Measurements from ENCODE around the gene COLGALT1.
"Not testable (repeated sequence)": the region's sequence is repeated elsewhere in the genome, so short reads cannot be mapped to it uniquely, and the experiment has no call there.

Gene COLGALT1

DNA sequence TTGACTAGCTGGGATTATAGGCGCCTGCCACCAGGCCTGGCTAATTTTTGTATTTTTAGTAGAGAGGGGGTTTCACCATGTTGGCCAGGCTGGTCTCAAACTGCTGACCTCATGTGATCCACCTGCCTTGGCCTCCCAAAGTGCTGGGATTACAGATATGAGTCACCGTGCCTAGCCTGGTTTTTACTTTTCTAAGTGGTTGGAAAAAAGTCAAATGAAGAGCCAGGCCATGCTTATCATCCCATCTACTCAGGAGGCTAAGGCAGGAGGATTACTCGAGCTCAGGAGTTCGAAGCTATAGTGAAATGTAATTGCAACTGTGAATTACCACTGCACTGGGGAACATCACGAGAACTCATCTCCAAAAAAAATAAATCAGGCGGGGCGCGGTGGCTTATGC lies 36.8 kb upstream of the COLGALT1 start:
- H3K4me3 ChIP-seq (ENCODE audit: low read depth, low read length); H3K4me1 ChIP-seq (ENCODE audit: control insufficient read depth, insufficient read depth, low read length); H3K27ac ChIP-seq (ENCODE audit: extremely low read depth, low read depth, low read length); POLR2A ChIA-PET; H3K9me3 ChIP-seq (ENCODE audit: control insufficient read depth, insufficient read depth, low read depth, low read length): not testable (repeated sequence)
- CTCF ChIA-PET, result interaction anchor here (0.7 to 1.3 kb wide), 2 partner anchors 23 to 30 kb away, joined by 3 to 4 read pairs; no protein-coding TSS in a partner anchor
- peaks cover 9 to 19% of the 10 kb centered on the region in 2 experiments for H3K36me3 ChIP-seq (ENCODE audit: control insufficient read depth in 2 of 2, insufficient read depth in 1 of 2, low read length in 2 of 2)
- peak; percentile 30; the same call in 1 of the 2 replicates for TF ChIP-seq GLIS1 (tag by site-specific recombination; IDR thresholded peaks at IDR 0.05)

DNA sequence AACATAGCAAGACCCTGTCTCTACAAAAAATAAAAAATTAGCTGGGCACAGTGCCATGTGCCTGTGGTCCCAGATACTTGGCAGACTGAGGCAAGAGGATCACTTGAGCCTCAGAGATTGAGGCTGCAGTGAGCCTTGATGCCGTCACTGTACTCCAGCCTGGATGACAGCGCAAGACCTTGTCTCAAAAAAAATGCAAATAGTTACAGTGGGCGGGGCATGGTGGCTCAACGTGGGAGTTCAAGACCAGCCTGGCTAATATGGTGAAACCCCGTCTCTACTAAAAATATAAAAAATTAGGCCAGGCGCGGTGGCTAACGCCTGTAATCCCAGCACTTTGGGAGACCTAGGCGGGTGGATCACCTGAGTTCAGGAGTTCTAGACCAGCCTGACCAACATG lies 35.5 kb upstream of the COLGALT1 start:
- POLR2A ChIA-PET, result interaction anchor here (0.8 kb wide), 1 partner anchor 8 kb away, joined by 3 read pairs; the partner anchor contains the start of gene PGLS
- no peaks in the 10 kb centered on the region; the same call in 1 of the 2 replicates for H3K9me3 ChIP-seq (ENCODE audit: control insufficient read depth, insufficient read depth, low read depth, low read length)
- H3K36me3 ChIP-seq (ENCODE audit: control insufficient read depth in 2 of 2, insufficient read depth in 1 of 2, low read length in 2 of 2), result peaks cover 9 to 19% of the 10 kb centered on the region in 2 experiments
- no peak for TF ChIP-seq ZNF747 (tag by site-specific recombination; IDR thresholded peaks at IDR 0.05)
- TF ChIP-seq ZNF280D (tag by site-specific recombination; IDR thresholded peaks at IDR 0.05), result no peak
- no peak for TF ChIP-seq BCL11B (tag by site-specific recombination; IDR thresholded peaks at IDR 0.05; ENCODE audit: low read depth)
- no peak for TF ChIP-seq ZNF658 (tag by site-specific recombination; IDR thresholded peaks at IDR 0.05)
- no peak for TF ChIP-seq ZNF76 (tag by site-specific recombination; IDR thresholded peaks at IDR 0.05; ENCODE audit: borderline replicate concordance, low read depth)
- no peak for TF ChIP-seq ZFP41 (tag by site-specific recombination; IDR thresholded peaks at IDR 0.05; ENCODE audit: borderline replicate concordance)
- no peak for TF ChIP-seq TCF7L2 (IDR thresholded peaks at IDR 0.05; ENCODE audit: borderline replicate concordance, low read depth, low read length)
- no peak for TF ChIP-seq ZNF677 (tag by site-specific recombination; IDR thresholded peaks at IDR 0.05)
- TF ChIP-seq ZXDB (tag by site-specific recombination; IDR thresholded peaks at IDR 0.05), result no peak
- TF ChIP-seq MZF1 (tag by site-specific recombination; IDR thresholded peaks at IDR 0.05; ENCODE audit: borderline replicate concordance), result no peak
- TF ChIP-seq, protein P1, sequence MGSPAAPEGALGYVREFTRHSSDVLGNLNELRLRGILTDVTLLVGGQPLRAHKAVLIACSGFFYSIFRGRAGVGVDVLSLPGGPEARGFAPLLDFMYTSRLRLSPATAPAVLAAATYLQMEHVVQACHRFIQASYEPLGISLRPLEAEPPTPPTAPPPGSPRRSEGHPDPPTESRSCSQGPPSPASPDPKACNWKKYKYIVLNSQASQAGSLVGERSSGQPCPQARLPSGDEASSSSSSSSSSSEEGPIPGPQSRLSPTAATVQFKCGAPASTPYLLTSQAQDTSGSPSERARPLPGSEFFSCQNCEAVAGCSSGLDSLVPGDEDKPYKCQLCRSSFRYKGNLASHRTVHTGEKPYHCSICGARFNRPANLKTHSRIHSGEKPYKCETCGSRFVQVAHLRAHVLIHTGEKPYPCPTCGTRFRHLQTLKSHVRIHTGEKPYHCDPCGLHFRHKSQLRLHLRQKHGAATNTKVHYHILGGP (tag by site-specific recombination; IDR thresholded peaks at IDR 0.05), result no peak
- TF ChIP-seq, protein P2, sequence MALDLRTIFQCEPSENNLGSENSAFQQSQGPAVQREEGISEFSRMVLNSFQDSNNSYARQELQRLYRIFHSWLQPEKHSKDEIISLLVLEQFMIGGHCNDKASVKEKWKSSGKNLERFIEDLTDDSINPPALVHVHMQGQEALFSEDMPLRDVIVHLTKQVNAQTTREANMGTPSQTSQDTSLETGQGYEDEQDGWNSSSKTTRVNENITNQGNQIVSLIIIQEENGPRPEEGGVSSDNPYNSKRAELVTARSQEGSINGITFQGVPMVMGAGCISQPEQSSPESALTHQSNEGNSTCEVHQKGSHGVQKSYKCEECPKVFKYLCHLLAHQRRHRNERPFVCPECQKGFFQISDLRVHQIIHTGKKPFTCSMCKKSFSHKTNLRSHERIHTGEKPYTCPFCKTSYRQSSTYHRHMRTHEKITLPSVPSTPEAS (tag by site-specific recombination; IDR thresholded peaks at IDR 0.05), result no peak
- TF ChIP-seq ZNF621 (tag by site-specific recombination; IDR thresholded peaks at IDR 0.05), result no peak
- TF ChIP-seq ZNF664 (tag by site-specific recombination; IDR thresholded peaks at IDR 0.05), result no peak
- CTCF ChIA-PET, result interaction anchor here (0.6 kb wide), 1 partner anchor 23 kb away, joined by 4 read pairs; no protein-coding TSS in a partner anchor
- no peak overlapping the region for H3K4me3 ChIP-seq (ENCODE audit: low read depth, low read length)
- H3K27ac ChIP-seq (ENCODE audit: extremely low read depth, low read depth, low read length), result no peak overlapping the region
- no peaks in the 10 kb centered on the region for H3K4me1 ChIP-seq (ENCODE audit: control insufficient read depth, insufficient read depth, low read length)

DNA sequence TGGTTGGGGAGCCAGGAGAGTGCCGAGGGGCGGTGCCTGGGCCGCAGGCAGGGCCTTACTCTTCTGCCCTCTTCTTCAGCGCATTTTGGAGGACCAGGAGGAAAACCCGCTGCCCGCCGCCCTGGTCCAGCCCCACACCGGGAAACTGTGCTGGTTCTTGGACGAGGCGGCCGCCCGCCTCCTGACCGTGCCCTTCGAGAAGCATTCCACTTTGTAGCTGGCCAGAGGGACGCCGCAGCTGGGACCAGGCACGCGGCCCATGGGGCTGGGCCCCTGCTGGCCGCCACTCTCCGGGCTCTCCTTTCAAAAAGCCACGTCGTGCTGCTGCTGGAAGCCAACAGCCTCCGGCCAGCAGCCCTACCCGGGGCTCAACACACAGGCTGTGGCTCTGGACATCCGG lies 34.6 kb upstream of the COLGALT1 start:
- POLR2A ChIA-PET, result interaction anchor here (0.8 kb wide), 1 partner anchor 9 kb away, joined by 3 read pairs; the partner anchor contains the start of gene PGLS

More for the DNA sequence above, 34.6 kb upstream of the COLGALT1 start:
- Histone ChIP-seq H3K36me3 (ENCODE audit: control insufficient read depth in 2 of 2, insufficient read depth in 1 of 2, low read length in 2 of 2) (peaks cover 9 to 18% of the 10 kb centered on the region in 2 experiments), H3K4me1 (ENCODE audit: control insufficient read depth, insufficient read depth, low read length) (no peaks in the 10 kb centered on the region), H3K27ac (ENCODE audit: extremely low read depth, low read depth, low read length) (no peak overlapping the region), H3K9me3 (ENCODE audit: control insufficient read depth, insufficient read depth, low read depth, low read length) (no peaks in the 10 kb centered on the region; the same call in 1 of the 2 replicates), H3K4me3 (ENCODE audit: low read depth, low read length) (no peak overlapping the region)
- CTCF ChIA-PET, result no interaction called here
- no peak for TF ChIP-seq ZNF223 (tag by site-specific recombination; IDR thresholded peaks at IDR 0.05)
